Measurements from ENCODE around the gene TTLL10.
"Not testable (repeated sequence)": the region's sequence is repeated elsewhere in the genome, so short reads cannot be mapped to it uniquely, and the experiment has no call there.

TTLL10 gene

DNA sequence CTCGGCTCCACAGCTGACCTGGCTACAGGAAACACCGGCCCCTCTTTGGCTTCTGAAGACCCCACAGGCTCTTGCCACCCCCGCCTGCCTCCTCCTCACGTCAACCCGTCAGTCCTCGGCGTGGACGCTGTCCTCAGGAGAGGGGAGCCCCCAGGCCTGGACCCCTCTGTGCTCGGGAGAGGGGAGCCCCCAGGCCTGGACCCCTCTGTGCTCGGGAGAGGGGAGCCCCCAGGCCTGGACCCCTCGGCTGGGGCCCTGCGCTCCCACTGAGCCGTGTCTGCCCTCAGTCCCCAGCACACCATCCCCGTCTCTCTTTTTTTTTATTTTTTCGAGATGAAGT is 31.8 kb upstream of the TTLL10 start:
- no peak for DNase-seq

DNA sequence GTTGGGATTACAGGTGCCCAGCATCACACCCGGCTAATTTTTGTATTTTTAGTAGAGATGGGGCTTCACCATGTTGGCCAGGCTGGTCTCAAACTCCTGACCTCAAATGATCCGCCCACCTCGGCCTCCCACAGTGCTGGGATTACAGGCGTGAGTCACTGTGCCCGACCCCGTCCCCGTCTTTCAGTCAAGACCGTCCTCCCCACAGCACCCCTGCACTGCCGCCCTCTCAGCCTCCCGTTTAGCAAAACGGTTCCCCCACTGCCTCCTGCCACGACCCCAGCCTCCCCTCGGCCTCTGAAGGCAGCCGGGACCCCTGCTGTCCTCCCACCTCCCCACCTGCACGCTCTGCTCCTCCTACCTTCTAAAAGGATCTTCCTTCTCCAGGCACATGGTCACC is 31.3 kb upstream of the TTLL10 start:
- DNase-seq: not testable (repeated sequence)

DNA sequence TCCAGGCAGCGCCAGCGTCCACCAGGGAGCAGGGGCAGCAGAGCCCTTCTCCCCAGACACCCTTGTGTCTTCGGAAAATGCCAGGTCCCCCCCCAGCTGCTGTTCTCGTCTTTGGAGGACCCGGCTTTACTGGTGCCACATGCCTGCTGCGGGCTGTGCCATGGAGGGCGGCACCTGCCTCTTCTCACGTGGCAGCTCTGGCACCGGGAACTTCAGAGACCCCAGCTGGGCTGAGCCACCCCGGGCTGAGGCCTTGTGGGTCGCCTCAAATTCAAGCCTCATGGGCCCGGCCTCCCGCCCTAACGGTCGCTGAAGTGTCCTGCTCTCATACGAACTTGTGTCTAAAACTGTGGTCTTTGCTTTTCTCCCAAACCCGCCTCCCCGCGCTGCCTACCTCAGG is 30.8 kb upstream of the TTLL10 start:
- no peak for DNase-seq

GRCh38 chr1:1143636-1144035 is 30.0 kb upstream of the TTLL10 start:
- no peak for DNase-seq

DNA sequence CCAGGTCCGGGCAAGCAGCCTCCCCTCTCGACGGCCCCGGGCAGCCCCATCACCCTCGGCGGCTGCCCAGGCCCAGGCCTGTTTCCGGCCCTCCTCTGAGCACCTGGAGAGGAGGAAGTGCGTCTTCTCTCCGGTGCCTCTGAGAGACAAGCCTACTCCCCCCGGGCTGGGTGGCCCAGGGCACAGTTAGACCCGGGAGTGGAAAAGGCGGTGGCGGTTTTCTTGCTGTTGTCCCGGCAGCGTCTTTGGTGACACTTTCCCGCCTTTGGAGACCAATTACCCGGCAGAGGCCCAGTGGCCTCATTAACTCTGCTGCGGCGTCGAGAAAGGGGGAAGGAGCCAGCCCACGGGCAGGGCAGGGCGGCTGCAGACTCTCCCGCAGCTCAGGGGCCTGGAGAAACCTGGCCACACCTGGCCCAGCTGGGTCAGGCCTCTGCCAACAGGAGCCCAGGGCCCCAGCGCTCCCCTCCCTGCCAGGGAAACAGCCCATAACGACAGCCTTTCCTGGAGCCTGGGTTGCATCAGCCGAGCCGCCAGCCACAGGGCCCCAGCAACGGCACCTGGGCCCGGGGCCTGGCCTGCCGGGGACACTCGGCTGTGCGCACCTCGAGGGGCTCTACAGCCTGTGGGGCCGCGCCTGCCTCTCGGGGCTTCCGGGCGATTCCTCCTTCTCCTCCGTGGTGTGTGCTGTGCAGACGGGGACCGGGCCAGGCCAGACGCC is 29.4 kb upstream of the TTLL10 start:
- DNase-seq: peak; percentile 62

DNA sequence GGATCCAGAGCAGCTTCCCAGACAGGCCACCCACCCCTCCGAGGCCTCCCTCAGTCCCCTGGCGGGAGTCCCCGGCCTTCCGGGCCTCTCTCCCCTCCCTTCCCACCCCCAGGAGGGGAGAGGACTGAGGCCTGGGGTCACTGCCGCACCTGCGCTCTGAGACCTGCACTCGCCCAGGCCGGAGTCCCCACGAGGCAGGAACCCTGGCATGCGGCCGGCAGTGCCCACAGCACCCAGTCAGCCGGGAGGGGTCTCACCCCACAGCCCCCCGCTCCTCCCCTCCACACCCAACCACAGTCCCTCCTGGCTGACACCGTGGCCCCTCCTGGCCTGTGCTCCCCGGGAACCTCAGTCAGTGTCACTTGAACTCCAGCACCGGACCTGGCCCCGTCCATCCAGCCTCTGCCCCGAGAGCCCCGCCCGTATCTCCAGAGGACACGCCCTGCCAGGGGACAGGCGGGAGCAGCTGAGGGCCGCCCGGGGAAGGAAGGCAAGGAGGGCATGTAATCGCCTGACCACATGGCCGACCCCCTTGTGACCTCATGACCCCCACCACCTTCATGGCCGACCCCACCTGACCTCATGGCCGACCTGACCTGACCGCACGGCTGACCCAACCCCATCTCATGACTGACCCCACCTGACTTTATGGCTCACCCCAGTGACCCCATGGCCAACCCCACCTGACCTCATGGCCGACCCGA is 28.7 kb upstream of the TTLL10 start:
- no peak for DNase-seq

- no peak for DNase-seq
Measured at GRCh38 chr1:1145547-1145914, 28.1 kb upstream of the TTLL10 start.

DNA sequence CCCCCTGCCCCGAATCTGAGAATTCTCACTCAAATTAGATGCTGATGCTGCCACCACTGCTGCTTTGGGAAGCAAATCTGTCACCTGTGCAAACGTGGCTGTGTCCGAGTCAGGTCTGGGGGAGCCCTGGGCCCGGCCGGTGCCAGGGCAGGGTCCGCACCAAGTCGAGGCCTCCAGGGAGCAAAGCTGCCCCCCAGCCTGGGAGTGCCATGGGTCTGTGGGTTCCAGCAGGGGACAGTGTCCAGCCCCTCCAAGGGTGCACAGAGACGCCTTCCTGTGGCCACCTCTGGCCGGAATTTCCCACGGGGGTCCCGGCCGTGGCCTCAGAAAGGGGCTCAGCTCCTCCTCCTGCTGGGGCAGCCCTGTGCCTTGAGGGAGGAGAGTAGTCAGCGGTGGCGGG is 27.7 kb upstream of the TTLL10 start:
- no peak for DNase-seq

DNA sequence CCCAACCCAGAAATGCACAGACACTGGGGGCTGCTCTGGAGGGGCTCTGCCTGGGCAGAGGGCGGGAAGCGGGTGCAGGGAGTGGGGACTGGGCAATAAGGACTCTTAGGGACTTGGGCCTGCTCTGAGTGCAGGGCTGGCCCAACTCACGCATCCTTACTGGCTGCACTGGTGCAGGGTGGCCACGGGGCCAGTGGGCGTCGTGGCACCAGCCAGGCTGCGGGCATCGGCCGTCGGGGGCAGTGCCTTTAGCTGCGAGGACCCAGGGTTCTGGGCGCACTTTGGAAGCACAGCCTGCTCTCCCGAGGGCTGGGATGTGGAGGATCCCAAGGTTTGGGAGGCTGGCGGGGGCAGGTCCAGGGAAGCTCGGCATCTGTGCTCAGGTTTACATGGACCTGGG is 27.1 kb upstream of the TTLL10 start:
- DNase-seq: no peak

DNA sequence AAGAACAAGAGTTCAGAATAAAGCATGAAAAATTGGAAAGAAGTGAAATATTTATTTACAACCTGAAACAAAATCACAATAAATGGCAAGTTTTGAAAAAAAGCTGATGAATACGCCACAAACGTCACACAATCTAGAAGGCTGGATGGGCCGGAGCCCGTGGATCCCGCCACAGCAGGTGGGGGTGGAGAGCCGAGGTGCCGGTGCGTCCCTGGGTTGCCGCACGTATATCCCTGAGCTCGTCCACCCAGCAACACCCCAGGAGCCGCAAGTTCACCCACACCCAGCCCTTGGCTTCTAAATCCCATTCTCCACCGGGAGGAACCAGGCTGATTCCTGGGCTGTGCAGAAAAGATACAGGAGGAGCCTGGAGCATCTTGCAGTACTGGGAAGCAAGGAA is 25.6 kb upstream of the TTLL10 start:
- DNase-seq: no peak

- no peak for DNase-seq
Measured at GRCh38 chr1:1148569-1148968, 25.1 kb upstream of the TTLL10 start.

GRCh38 chr1:1149416-1149815 is 24.3 kb upstream of the TTLL10 start:
- no peak for DNase-seq

- DNase-seq: no peak
Measured at GRCh38 chr1:1150100-1150499, 23.6 kb upstream of the TTLL10 start.

GRCh38 chr1:1151306-1151705 is 22.4 kb upstream of the TTLL10 start:
- no peak for DNase-seq

DNA sequence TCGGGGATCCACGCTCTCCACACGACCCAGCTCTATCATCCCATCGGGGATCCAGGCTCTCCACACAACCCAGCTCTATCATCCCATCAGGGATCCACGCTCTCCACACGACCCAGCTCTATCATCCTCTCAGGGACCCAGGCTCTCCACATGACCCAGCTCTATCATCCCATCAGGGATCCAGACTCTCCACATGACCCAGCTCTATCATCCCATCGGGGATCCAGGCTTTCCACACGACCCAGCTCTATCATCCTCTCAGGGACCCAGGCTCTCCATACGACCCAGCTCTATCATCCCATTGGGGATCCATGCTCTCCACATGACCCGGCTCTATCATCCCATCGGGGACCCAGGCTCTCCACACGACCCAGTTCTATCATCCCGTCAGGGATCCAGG is 21.2 kb upstream of the TTLL10 start:
- not testable (repeated sequence) for DNase-seq

DNA sequence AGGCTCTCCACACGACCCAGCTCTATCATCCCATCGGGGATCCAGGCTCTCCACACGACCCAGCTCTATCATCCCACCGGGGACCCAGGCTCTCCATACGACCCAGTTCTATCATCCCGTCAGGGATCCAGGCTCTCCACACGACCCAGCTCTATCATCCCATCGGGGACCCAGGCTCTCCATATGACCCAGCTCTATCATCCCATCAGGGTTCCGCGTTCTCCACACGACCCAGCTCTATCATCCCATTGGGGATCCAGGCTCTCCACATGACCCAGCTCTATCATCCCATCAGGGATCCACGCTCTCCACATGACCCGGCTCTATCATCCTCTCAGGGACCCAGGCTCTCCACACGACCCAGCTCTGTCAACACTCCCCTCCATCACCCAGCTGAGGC is 20.5 kb upstream of the TTLL10 start:
- DNase-seq: not testable (repeated sequence)

GRCh38 chr1:1153874-1154273 is 19.8 kb upstream of the TTLL10 start:
- DNase-seq: no peak

DNA sequence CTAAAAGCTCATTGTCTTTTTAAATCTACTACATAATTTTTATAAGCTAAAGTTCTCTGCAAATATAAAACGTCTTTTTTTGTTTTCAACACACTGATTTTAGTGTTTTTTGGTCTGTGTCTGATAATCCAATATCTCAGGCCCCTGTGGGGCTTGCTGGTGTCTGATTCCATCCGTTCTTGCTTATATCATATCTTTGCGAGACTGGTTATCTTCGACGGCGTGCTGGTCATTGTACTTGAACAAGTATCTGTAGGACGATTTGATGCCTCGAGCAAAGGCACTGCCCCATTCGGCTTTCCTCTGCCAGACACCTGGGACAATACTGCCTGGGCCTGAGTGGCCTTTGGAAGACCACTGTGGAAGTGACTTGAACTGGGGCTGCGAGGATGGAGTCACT is 18.4 kb upstream of the TTLL10 start:
- DNase-seq: no peak

DNA sequence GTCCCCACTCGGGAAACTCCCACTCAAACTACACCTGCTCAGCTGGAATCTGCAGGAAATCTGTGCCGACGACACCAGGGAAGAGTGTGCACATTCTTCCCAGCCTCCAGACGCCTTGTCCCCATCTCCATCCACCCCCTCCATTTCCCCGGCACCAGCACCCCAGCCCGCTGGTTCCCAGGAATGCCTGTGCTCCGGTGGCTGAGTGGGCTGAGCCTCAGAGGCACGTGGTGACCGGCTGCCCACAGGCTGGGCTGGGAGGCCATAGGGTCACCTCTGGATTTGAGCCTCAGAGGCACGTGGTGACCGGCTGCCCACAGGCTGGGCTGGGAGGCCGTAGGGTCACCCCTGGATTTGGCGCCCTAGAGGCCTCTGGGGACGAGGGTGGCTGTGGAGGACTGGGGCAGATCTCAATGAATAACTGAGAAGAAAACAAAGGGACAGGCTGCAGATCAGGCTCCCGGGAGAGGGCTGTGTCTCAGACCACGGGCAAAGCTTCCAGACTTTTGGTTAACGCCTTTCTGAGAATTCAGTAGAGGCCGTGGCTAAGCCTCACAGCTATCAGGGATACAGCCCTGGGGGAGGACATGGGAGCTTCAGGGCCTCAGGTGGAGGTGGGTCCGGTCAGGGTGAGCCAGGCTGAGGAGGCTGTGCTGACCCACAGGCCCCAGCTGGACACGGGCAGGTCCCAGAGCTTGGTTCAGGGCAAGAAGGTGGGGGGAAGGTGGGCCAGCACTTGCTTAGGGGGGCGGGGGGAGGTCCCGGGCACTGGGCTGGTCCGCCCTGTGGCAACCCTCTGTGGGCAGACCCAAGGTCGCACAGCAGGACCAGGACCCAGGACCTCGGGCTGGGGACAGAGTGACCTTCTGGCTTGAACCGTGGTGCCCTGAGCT is 17.3 kb upstream of the TTLL10 start:
- no peak for DNase-seq

DNA sequence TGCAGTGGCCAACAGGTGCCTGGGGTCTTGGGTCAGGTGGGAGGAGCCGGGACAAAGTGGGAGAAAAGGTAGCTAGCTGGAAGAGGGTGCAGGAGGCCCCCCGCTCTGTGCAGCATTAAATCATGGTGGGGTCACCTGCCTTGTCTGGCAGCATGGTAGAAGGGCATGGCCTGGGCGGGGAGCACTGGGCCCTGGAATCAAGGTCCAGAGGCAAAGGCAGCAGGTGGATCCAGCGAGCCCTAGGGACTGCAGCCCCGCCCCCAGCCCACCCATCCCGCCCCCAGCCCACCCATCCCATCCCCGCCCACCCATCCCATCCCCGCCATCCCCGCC is 16.7 kb upstream of the TTLL10 start:
- DNase-seq: no peak

GRCh38 chr1:1157426-1157913 is 16.2 kb upstream of the TTLL10 start:
- DNase-seq: peak; percentile 75

GRCh38 chr1:1157914-1158710 is 15.6 kb upstream of the TTLL10 start:
- DNase-seq: peak; percentile 29
